Tibial artery (tissue), 4 donors: ENCODE measurements around the gene TACC2.
"Not testable (repeated sequence)": the region's sequence is repeated elsewhere in the genome, so short reads cannot be mapped to it uniquely, and the experiment has no call there.

ENCODE experiments used
- DNase-seq, 2 donors: peaks; one replicate each; pipeline ENCODE4 v3.0.0-alpha.2; 2019
- H3K27ac ChIP-seq, 2 donors: fragments of 200-600 bp; sonication (generic) in 1 of 2; 1 replicate in 1 of 2; 2 replicates in 1 of 2; pipeline ENCODE4 v1.5.1; 2018 to 2019; ENCODE audit warnings: mild to moderate bottlenecking in 1 of 2
- H3K27me3 ChIP-seq, 2 donors: fragments of 200-600 bp; sonication (generic) in 1 of 2; one replicate each; pipeline versions ENCODE4 v1.5.1 to v1.6.0; 2016 to 2019
- H3K36me3 ChIP-seq, 3 donors: fragments of 200-600 bp; sonication (generic) in 2 of 3; one replicate each; pipeline ENCODE4 v1.5.1; 2016 to 2019; ENCODE audit warnings: mild to moderate bottlenecking in 2 of 3
- H3K4me1 ChIP-seq, 4 donors: fragments of 200-600 bp; sonication (generic) in 2 of 4; 1 replicate in 3 of 4; 2 replicates in 1 of 4; pipeline ENCODE4 v1.5.1; 2016 to 2019
- H3K4me3 ChIP-seq, 2 donors: fragments of 200-600 bp; sonication (generic) in 1 of 2; 1 replicate in 1 of 2; 2 replicates in 1 of 2; pipeline ENCODE4 v1.5.1; 2018 to 2019; ENCODE audit warnings: mild to moderate bottlenecking in 2 of 2
- H3K9me3 ChIP-seq, 3 donors: fragments of 200-600 bp; sonication (generic) in 1 of 3; one replicate each; pipeline ENCODE4 v1.5.1; 2016 to 2019
- CTCF ChIP-seq, 2 experiments: fragments of 200-600 bp in 1 of 2; fragments of 450-650 bp in 1 of 2; IDR thresholded peaks; one replicate each; pipeline ENCODE4 v1.5.1; 2017 to 2019; ENCODE audit warnings: antibody characterized with exemption in 2 of 2, mild to moderate bottlenecking in 1 of 2, moderate library complexity in 1 of 2
- intact Hi-C: fragments of 100-400 bp; cut with DNase I; formaldehyde crosslinking; loops from one replicate; pipeline ENCODE4 v1.15.0; 2023; ENCODE audit warnings: low total_unique reads

Gene TACC2

GRCh38 chr10:122201401-122201800, 212.4 kb downstream of the TACC2 start:
- DNase-seq: no peak

GRCh38 chr10:122203180-122203579, 214.2 kb downstream of the TACC2 start:
- H3K4me3 ChIP-seq, H3K27ac ChIP-seq, H3K4me1 ChIP-seq, intact Hi-C loops, H3K27me3 ChIP-seq, DNase-seq, H3K9me3 ChIP-seq: not testable (repeated sequence)
- peaks cover 17 to 33% (median 25%) of the 10 kb centered on the region in 3 donors for H3K36me3 ChIP-seq

More at GRCh38 chr10:122201401-122201800, 212.4 kb downstream of the TACC2 start:
- peaks cover 20 to 44% (median 25%) of the 10 kb centered on the region in 3 donors for H3K36me3 ChIP-seq
- intact Hi-C loops: no loop called here
- no peak overlapping the region for H3K4me3 ChIP-seq
- no peaks in the 10 kb centered on the region for H3K27me3 ChIP-seq
- no peaks in the 10 kb centered on the region for H3K4me1 ChIP-seq
- TF ChIP-seq CTCF (IDR thresholded peaks at IDR 0.05): no peak
- no peaks in the 10 kb centered on the region for H3K9me3 ChIP-seq
- no peak overlapping the region for H3K27ac ChIP-seq

- H3K4me1 ChIP-seq: no peaks in the 10 kb centered on the region
- DNase-seq: no peak
- no peak overlapping the region for H3K4me3 ChIP-seq
- intact Hi-C loops: no loop called here
- H3K36me3 ChIP-seq: peaks cover 17 to 23% (median 19%) of the 10 kb centered on the region in 3 donors
- no peak for TF ChIP-seq CTCF (IDR thresholded peaks at IDR 0.05)
- no peaks in the 10 kb centered on the region for H3K27me3 ChIP-seq
- H3K27ac ChIP-seq: no peak overlapping the region
- H3K9me3 ChIP-seq: no peaks in the 10 kb centered on the region
These were observed 215.9 kb downstream of the TACC2 start for GRCh38 chr10:122204691-122205489.

- no peak for TF ChIP-seq CTCF (IDR thresholded peaks at IDR 0.05)
- intact Hi-C loops: no loop called here
- no peak for DNase-seq
- H3K9me3 ChIP-seq: no peaks in the 10 kb centered on the region
- H3K36me3 ChIP-seq: peaks cover 15 to 23% (median 19%) of the 10 kb centered on the region in 3 donors
- no peak overlapping the region for H3K4me3 ChIP-seq
- H3K27me3 ChIP-seq: no peaks in the 10 kb centered on the region
- no peaks in the 10 kb centered on the region for H3K4me1 ChIP-seq
- H3K27ac ChIP-seq: no peak overlapping the region
These were observed 217.6 kb downstream of the TACC2 start for GRCh38 chr10:122206471-122207065.

- Histone ChIP-seq H3K36me3 (peaks cover 17 to 26% (median 24%) of the 10 kb centered on the region in 3 donors), H3K27ac (no peak overlapping the region), H3K4me3 (no peak overlapping the region), H3K27me3 (no peaks in the 10 kb centered on the region), H3K4me1 (no peaks in the 10 kb centered on the region), H3K9me3 (no peaks in the 10 kb centered on the region)
- intact Hi-C loops: no loop called here
- no peak for DNase-seq
- no peak for TF ChIP-seq CTCF (IDR thresholded peaks at IDR 0.05)
These were observed 218.2 kb downstream of the TACC2 start for GRCh38 chr10:122207163-122207562.

- intact Hi-C loops: no loop called here
- Histone ChIP-seq H3K27ac (no peak overlapping the region), H3K36me3 (peaks cover 17 to 30% (median 28%) of the 10 kb centered on the region in 3 donors), H3K4me3 (no peak overlapping the region), H3K4me1 (no peaks in the 10 kb centered on the region), H3K9me3 (no peaks in the 10 kb centered on the region), H3K27me3 (no peaks in the 10 kb centered on the region)
- TF ChIP-seq CTCF (IDR thresholded peaks at IDR 0.05): no peak
- DNase-seq: no peak
These were observed 218.6 kb downstream of the TACC2 start for GRCh38 chr10:122207596-122207995.
